Activated naive CD4-positive, alpha-beta T cell treated with Interleukin-2 at 50 U/mL for 16 hours (primary cell): ENCODE results near the gene KIAA1217.

Experiments
- DNase-seq: peaks from one replicate; pipeline ENCODE4 v3.0.0-alpha.2; 2020

Gene KIAA1217, protein sequence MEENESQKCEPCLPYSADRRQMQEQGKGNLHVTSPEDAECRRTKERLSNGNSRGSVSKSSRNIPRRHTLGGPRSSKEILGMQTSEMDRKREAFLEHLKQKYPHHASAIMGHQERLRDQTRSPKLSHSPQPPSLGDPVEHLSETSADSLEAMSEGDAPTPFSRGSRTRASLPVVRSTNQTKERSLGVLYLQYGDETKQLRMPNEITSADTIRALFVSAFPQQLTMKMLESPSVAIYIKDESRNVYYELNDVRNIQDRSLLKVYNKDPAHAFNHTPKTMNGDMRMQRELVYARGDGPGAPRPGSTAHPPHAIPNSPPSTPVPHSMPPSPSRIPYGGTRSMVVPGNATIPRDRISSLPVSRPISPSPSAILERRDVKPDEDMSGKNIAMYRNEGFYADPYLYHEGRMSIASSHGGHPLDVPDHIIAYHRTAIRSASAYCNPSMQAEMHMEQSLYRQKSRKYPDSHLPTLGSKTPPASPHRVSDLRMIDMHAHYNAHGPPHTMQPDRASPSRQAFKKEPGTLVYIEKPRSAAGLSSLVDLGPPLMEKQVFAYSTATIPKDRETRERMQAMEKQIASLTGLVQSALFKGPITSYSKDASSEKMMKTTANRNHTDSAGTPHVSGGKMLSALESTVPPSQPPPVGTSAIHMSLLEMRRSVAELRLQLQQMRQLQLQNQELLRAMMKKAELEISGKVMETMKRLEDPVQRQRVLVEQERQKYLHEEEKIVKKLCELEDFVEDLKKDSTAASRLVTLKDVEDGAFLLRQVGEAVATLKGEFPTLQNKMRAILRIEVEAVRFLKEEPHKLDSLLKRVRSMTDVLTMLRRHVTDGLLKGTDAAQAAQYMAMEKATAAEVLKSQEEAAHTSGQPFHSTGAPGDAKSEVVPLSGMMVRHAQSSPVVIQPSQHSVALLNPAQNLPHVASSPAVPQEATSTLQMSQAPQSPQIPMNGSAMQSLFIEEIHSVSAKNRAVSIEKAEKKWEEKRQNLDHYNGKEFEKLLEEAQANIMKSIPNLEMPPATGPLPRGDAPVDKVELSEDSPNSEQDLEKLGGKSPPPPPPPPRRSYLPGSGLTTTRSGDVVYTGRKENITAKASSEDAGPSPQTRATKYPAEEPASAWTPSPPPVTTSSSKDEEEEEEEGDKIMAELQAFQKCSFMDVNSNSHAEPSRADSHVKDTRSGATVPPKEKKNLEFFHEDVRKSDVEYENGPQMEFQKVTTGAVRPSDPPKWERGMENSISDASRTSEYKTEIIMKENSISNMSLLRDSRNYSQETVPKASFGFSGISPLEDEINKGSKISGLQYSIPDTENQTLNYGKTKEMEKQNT (N-terminal part only)

DNA sequence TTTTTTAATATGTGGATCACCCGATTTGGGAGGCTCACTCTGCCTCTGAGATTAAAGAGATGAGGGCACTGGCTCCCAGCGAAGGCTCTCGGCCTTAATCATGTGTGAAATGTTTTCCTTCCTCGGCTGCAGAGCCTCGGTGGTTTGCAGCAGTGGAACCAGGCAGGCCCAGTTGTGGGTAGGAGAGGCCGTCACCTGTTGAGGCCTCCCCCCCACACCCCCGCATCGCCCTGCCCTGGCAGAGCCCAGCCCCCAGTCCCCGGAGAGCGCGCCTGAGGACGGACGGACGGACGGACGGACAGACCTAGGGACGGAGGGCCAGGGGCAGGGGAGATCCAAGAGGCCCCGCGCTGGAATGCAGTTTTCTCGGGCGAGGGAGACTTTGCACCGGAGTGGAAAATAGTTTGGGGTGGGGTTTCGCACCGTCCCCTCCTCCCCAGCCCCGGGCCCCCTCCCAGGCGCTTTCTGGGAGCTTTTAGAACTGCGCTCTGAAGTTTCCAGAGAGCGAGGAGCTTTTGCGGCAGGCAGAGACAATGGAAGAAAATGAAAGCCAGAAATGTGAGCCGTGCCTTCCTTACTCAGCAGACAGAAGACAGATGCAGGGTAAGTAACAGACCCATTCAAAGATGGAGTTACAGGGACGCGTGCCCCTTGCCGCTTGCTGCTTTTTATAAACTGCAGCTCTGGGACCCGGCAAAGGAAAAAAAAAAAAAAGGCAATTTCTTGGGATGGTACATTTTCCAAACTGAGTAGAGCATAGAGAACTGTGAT is at the start of gene KIAA1217:
KIAA1217 (plus strand) TSS at position 478 of the 771 bp plus-strand sequence; CDS start at position 534, 56 bp downstream.
- DNase-seq: no peak

DNA sequence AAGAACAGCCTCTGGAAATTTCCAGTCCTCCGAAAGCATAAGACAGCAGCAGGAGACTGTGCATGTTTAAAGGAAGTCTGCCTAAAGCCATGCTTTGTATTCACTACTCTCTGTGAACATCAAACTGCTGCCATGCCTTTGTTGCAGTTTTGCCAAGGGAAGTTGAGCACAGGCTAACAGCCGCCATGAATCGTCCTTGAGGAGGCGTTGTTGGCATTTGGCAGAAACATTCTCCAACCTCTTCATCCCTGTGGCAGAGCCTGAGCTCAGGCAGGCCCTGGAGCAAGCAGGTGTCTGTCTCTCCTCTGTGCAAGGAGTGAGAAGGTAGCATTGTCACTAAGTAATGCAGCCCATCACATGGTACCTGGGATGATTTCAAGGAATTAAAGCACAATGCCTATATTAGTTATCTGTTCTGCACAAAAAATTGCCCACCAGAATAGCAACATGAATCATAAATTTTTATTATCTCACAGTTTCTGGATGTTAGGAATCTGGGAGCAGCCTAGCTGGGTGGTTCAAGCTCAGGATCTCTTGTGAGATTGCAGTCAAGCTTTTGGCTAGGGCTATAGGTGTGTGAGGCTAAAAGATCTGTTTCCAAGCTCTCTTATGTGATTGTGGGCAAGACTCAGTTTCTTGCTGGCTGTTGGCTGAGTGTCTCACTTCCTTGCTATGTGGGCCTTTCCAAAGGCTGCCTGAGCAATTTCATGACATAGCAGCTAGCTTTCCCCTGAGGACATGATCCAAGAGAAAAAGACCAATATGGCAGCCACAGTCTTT is 46.5 kb upstream of the KIAA1217 start:
- no peak for DNase-seq

DNA sequence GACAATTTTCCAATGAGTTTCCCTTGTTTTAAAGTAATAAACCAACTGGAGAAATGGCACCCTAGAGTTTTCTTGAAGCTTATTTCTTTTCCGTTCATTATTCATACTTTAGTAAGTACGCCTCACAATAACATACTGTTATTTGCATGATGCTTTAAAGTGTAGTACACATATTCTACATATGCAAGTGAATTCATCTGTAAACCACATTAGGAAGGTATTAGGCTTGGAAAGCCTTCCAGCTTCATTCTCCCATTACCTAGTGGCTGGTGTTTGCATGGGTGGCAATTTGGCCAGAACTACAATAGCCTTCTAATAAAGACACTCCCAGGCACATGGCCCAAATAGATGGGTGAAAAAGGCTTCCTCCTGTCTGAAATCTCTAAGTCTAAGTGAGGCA is 45.5 kb upstream of the KIAA1217 start:
- DNase-seq: no peak

DNA sequence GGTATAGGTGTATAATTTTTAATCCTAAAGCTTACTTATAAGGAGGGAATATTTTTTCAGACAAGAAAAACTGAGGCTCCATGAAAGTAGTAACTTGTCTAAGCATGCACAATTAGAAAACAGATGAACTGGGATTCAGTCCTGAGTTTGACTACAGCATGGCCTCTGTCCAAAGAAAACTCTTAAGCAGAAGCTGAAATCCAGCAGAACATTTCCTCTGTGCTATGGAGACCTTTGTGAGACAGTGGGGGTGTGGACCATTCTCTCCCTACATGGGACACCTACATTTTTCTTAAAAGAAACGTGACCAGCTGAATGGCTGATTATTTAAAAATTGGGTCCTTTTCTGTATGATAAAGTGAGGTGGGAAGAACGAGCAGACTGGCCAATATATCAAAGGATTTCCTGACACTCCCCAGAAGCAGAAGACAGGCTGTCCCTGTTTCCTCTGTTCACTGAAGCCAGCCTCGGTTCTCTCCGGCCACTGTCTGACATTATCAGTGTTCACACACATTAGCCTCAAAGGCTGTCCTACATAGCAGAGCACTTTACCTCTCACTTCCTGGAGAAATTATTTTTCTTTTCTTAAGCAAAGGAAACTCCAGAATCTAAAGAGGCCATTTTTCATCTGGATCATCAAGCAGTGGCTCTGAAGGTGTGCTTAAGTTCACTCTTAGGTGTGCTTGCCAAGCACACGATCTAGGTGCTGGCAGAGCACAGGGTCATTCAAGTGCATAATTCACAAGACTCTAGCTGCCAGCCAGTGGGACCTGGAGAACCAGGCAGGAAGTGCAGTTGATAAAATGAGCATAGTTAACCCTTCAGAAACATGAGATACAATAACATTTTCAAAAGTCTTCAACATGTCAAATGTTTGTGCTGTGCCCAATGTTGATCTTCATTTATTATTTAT is 40.4 kb upstream of the KIAA1217 start:
- no peak for DNase-seq

DNA sequence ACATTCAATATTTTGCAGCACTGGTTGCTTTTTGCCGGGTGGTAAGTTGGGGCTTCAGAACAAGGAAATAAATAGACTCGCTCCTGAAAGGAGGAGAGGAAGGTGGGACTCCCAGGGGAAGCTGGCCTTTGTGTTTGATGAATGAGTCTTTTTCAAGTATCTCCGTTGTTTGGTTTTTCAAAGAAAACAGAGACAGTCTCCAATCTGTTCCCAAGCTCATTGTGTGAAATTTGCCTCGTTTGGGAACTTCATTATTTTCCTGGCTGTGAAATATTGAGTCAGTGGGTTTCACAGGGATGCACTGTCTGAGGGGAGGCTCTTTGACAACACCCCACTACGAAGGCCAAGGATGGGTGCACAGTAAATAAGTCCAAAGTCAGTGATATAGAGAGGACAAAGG is 38.7 kb upstream of the KIAA1217 start:
- DNase-seq: no peak

DNA sequence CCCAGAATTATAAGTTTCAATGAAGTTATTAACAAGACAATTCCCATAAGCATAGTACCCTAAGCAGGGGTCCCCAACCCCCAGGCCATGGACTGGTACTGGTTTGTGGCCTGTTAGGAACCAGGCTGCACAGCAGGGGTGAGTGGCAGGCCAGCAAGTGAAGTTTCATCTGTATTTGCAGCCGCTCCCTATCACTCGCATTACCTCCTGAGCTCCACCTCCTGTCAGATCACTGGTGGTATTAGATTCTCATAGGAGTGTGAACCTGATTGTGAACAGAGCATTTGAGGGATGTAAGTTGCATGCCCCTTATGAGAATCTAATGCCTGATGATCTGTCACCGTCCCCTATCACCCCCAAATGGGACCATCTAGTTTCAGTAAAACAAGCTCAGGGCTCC is 36.0 kb upstream of the KIAA1217 start:
- DNase-seq: no peak

DNA sequence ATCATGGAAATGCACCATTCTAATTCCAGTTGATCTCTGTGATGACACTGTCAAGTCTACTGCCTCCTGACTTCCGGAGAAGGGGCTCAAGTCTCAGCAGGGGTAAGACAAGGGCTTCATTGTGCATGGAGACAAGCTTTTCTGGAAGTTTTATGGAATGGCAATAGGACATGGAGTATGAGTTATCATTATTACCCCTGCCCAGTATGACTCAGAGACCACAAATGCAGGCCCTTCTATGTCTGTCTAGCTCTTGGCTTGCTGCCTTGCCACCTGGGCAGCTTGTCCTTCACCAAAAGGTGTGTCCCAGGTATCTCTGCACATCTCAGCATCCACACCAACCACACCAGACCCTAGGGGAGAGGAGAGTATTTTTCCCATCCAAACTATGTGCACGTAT is 34.9 kb upstream of the KIAA1217 start:
- DNase-seq: no peak

DNA sequence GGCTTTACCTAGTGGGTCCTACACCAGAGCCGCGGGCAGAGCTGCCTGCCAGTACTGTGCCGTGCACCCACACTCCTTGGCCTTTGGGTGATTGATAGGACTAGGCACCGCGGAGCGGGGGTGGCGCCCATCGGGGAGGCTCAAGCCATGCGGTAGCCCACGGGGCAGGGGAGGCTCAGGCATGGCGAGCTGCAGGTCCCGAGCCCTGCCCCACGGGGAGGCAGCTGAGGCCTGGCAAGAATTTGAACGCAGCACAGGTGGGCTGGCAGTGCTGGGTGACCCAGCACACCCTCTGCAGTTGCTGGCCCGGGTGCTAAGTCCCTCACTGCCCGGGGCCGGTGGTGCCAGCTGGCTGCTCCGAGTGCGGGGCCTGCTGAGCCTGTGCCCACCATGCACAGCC is 32.3 kb upstream of the KIAA1217 start:
- no peak for DNase-seq

DNA sequence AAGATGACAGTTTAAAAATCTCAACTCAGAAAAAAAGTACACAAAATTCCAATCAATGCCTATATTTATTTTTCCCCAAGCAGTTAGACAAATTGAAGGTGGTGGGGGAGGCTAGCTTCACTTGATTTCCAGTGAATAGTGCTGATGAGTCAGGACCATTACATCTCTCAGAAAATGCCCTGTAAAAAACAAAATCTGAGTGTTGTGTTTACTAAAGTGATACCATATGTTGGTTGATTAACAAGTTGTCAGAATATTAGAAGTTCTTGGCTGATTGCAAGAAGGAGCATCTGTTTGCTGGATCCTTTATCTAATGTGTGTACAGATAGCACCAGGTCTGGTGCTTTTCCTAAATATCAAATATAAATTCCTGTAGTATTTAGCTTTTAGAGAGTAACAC is 31.3 kb upstream of the KIAA1217 start:
- no peak for DNase-seq

DNA sequence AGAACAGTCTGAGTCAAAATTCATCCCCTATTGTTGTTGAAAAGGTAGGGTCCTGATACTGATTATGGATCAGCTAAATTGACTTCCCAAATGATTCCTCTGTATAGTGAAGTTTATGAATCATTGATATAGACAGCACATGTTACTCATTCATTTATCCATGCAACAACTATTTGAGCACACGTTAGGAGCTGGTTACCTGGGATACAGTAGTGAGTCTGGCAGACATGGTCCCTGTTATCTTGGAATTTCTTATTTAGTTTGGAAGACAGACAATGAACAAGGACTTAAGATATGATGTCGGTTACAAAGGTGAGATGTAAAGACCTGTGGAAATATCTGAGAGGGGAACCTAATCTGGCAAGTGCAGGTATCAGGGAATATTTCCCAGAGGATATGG is 28.0 kb upstream of the KIAA1217 start:
- DNase-seq: no peak

DNA sequence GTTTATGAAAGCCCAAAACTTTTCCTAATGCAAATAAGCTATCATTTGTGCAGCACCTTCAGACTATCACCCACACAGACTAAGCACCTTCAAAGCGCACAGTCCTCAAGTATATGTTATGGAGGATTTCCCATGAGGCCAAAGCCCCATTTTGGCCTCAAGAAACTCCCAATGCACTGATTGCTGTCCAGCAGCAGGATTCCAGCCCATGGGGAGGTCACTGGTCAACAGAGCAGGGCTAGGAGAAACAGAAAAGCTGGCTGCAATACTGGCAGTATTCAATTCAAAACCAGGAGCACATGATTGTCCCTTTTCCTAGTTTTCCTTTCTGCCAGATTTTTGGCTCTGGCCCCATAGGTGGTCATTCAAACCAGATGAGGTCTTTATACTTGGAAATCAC is 24.5 kb upstream of the KIAA1217 start:
- DNase-seq: no peak

DNA sequence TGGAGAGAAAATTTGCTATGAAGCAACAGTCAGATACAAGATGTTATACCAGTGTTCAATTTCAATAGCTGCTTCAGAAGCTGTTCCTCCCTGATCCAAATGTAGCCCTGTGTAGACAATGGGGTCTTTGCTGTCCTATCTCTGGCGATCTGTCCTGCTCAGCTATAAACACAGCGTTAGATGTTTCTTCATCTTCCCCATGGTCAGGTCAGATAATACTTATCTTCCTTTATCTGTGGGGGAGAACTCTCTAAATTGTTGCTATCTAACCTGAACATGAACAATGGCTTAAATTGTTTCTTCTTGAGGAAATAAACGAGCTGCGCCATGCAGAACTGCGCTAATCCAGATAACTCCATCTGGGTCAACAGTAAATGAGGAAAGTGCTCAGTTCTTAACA is 15.6 kb upstream of the KIAA1217 start:
- no peak for DNase-seq

DNA sequence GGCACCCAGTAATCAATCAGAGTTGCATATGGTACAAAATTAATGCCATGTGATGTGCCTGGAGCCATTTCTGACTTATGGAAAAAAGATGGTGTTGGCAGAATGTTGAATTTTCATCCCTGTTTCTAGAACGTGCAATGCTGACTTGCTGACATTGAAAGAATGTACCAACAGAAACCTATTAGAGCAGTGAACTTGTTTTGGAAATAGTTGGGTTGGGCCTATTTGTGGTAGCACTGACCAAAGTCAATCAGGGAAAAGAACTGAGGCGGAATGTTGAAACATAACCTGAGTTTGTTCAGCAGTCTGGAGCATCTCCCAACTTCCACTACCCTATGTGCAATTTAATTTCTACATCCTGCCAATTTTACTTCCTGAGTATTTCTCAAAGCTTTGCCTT is 11.7 kb upstream of the KIAA1217 start:
- no peak for DNase-seq

DNA sequence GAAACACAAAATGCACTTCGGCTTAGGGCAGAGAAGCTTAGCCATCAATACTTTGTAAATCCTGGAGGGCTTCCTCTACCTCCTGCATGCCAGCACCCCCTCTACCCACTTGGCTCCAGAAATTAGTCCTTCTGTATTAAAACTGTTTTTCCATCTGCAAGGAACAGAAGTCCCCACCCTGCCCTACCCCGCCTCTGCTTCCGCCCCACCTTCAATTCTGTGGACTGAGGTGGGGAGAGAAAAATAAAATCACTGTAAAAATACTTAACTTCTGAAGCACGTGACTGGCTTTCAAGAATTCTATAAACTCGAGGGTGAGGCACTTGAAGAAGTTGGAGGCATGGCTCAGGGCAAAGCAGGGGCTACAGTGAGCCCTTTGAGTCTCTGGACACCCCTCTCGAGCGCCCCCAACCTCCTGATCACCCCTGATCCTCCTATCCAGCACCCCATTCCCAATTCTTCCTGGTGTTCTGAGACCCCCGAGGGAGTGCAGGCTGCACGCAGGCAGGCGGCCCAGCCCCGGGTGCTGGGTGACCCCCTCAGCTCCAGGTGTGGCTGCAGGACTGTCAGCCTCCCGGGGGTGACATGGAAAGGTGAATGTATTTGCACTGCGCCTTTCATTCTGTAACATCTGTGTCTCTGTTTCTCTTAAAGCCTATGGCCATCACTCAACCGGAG is 7.3 kb upstream of the KIAA1217 start:
- no peak for DNase-seq

DNA sequence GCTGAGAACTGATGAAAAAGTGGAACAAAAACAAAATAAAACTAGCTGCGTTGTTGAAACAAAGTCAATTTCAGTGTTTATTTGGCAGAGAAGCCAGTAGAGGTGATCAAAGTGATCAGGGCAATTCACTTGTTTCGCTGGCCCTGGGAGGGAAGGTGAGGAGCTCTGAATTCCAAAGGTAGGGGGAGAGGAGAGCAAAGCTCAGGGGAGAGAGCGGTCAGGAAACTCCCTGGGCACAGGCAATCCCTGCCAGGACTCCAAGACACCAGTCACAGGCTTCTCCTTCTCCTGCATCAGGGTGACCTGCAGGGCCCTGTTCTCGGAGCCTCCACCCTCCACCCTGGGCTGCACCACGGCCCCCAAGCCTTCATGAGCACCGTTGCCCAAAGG is 6.8 kb upstream of the KIAA1217 start:
- DNase-seq: no peak

DNA sequence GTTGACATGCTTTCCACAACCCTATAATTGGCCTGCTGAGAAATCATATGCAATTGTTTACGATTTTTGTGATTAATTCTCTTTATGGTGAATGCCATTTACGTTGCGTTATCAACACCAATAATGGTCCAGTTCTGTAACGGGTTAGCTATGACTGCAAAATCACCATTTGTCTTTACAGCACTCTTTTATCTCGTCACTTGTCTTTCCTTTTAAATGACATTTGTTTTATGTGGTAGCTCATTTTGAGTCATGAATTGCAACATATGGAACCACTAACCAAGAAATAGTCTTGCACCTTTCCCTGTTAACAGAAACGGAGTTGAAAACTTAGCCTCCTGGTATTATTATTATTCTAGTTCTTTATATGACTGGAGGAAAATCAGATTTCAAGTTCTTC is 3.1 kb upstream of the KIAA1217 start:
- no peak for DNase-seq

DNA sequence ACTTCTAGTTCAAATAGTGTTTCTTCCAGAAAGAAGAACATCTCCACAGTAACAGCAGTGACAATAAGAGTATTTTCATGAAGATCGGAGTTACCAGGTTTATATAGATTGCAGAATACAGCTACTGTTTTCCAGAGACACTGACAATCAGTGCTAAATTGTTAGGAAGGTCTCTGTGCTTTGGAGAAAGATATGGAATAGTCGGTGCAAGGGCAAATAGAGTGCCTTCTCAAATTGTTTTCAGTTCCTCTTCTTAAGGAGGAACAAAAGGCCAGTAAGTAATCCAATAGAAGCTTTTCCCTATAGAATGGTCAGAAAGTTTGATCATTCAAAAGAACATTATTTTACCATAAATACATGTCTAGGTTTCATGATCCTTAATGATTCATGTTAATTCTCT is 2.6 kb upstream of the KIAA1217 start:
- DNase-seq: no peak

DNA sequence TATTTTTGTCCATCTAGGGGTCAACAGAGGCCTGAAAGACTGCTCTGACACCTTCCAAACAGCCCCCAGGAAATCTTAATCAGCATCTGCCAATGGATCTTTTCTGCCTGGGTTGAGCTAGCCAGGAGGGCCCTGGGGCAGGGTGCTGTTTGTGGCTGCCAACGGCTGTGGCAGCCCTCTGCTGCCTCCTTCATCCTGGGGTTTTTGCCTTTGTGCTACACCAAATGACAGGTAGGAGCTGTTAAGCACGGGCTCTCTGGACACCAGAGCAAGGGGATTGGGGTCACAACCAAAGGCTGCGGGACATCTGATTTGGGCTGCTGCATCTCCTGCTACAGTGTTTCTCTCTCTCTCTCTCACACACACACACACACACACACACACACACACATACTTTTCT is 2.0 kb upstream of the KIAA1217 start:
- no peak for DNase-seq

DNA sequence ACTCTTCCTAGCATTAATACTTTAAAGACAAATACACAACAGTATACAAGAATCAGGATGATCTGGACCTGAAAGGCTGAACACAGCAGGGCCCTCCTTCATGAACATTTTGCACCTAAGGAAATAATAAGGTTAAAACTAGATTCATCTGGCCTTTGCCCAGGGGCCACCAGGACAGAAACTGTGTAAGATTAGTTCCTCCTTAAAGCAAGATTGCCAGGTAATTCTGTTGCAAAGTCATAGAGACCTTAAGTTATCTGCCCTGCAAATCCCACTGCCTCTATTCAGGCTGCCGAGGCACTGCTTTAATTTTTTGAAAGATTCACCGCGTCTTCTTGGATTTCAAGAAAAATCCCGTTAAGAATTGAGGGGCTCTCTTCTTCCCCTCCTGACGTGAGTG is 1.6 kb upstream of the KIAA1217 start:
- DNase-seq: no peak
